Suppressor macrophage treated with lipopolysaccharide for 4 hours (primary cell): ENCODE measurements around the gene KIF26A.
"Not testable (repeated sequence)": the region's sequence is repeated elsewhere in the genome, so short reads cannot be mapped to it uniquely, and the experiment has no call there.

Experiments used
- DNase-seq: peaks from one replicate; pipeline ENCODE4 v3.0.0-alpha.2; 2020

Gene KIF26A

DNA sequence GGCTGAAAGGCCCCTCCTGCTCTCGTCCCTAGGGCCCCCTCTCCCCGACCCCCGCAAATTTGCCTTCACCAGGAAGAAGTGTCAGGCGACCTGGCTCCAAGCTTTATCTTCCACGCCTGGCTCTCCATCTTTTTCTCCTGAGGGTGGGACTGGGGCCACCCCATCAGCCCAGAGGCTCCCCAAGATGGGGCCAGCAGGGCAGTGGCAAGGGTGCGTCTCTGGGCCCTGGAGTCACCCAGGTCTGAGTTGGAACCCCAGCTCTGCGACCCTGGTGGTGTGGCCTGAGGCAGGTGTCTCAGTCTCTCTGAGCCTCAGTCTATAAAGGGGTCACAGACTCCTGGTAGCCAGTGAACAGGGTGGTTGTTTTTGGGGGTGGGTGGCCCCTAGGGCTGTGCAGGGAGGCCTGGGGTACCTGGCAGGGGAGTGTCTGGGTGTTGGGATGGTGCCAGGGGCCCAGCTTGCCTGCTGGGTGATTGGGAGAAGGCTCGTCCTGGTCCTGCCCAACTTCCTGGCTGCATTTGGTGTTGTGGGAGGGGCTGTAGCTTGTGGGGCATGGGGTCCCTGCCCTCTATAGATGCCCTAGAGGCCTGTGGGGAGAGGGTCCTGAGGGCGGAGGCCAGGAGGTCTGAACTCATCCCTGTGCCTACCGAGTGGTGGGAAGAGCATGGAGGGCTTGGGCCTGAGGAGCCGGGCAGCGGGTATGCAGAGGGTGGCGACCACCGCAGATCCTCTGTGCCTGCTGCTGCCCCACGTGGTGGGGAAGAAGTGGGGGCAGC is 7.6 kb downstream of the KIF26A start:
- DNase-seq: no peak

DNA sequence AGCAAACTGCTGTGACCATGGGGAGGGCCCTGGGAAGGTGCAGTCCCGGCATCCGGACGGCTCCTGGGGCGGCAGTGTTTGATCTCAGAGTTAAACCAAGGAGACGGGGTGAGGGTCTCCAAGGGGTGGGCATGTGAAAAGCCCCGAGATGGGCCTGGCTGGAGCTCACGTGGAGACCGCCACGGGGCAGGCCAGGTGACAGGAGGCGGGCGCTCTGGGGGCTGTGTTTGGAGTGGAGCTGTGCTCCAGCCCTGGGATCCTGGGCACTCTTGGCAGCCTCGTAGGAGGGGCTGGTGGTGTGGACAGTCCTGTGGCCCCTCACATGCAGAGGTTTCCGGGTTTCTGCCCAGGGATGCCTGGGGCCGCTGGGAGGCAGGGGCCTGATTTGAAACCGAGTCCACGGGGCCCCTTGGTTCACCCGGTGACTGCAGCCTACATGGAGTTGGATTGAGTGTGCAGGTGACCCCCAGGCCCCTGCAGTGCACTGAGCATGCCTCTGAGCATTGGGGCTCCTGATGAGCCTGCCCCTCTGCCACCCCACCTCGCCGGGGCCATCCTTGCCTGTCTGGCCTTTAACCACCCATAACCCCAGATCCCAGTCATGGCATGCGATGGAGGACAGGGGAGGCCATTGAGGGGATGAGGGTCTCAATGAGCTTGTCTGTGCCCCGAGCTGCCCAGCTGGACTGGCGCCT is 8.4 kb downstream of the KIF26A start:
- DNase-seq: no peak

DNA sequence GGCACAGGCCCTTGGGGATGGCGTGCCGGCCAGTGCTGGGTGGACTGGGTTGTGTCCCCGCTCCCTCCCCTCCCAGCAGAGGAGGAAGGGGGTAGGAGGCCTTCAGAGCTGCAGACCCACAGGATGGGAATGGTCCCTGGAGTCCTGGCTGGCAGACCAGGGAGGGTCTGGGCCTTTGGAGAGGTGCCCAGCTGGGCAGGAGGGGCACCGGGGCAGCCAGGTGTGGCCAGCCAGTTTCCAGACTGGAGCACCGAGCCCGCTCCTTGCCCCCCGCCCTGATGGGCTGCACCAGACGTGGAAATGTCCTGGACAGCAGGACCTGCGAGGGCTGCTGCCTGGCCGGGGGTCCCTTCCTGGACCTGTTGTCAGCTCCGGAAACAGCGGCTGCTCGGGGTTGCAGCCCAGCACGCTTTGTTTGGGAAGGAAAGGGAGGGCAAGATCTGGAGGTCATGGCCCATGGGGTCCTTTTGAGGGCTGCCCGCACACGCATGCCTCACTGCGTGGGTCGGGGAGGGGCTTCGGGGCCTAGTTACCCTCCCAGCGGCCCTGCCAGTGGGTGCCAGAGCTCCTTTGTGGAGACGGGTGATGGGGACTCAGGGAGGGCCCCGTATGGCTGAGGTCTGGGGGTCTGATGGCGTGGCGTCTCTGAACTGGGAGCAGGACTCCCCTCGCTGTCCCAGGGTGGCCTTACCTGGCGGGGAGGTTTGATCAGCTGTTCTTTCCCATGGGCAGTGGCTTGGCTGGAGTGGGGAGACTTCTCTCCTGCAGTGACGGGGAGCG is 9.1 kb downstream of the KIF26A start:
- DNase-seq: no peak

DNA sequence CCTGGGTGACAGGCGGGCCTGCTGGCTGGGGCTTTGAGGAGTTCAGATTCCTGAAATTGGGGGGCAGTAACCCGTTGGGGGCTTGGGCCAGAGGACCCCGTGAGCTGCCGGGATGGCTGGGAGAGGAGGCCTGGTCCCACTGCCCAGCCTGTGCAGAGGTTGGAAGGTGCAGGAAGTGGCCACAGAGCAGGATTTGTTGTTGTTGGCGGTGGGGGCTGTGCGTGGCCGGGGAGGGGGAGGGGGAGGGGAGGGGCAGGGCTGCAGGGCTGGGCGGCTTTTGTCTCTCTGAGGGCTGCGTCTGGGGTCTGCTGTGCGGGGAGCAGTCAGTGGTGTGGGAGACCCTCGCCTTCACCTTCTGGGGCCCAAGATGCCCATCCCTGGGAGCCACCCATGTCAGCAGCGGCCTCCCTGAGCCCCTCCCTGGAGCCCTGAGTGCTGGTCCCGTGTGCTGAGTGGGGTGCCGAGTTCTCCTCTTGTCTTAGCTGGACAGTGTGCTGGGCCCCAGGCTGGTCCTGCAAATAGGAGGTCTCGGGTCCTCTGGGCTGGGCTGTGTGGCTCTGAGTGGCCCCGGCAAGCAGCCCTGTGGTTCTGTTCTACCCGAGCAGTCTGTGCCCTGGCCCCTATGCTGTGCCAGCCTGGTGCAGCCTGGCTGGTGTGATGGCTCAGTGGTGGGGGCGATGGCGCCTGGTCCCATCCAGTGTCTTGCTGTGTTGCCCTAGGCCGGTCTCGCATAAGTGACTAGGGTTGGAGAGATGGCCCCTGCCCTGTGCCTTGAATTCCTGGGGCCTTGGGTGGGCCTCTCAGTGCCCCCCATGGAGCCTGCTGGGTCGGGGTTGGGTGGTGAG is 10.3 kb downstream of the KIF26A start:
- no peak for DNase-seq

DNA sequence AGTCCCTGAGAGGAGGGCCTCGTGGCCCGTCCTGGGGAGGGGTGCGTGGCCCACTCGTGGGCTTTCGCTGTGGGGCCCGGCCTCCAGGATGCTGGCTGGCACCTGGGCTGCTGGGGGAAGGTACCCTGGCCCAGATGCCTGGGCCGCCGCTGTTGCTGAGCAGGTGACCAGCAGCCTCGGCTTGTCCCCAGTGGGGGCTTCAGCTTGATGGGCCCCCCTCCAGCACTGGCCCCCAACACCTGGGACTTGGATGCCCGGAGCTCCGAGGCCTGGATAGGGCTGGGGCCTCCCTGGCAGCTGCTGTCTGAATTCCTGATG is 10.8 kb downstream of the KIF26A start:
- no peak for DNase-seq

DNA sequence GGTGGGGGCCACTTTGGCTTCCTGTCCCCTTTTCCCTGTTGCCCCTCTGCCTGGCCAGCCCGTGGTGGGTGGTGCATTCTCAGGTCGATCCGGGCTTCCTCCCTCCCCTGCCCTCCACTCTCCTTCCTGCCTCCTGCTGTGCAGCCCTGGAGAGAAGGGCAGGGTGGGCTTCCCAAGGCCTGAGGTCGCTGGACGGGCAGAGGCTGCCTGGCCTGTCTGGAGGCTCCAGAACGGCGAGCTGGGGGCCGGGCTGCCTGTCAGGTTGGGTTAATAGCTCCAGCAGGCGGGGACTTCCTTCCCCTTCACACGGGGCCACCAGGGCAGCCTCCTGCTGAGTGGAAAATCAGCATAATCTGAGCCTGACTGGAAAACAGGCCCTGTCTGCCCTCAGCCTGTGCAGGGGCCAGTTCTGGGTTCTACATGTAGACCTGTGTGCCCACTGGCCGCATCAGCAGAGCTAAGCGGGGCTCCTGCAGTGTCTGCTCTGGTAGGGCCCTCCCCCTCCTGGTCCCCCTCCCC is 11.3 kb downstream of the KIF26A start:
- DNase-seq: no peak

DNA sequence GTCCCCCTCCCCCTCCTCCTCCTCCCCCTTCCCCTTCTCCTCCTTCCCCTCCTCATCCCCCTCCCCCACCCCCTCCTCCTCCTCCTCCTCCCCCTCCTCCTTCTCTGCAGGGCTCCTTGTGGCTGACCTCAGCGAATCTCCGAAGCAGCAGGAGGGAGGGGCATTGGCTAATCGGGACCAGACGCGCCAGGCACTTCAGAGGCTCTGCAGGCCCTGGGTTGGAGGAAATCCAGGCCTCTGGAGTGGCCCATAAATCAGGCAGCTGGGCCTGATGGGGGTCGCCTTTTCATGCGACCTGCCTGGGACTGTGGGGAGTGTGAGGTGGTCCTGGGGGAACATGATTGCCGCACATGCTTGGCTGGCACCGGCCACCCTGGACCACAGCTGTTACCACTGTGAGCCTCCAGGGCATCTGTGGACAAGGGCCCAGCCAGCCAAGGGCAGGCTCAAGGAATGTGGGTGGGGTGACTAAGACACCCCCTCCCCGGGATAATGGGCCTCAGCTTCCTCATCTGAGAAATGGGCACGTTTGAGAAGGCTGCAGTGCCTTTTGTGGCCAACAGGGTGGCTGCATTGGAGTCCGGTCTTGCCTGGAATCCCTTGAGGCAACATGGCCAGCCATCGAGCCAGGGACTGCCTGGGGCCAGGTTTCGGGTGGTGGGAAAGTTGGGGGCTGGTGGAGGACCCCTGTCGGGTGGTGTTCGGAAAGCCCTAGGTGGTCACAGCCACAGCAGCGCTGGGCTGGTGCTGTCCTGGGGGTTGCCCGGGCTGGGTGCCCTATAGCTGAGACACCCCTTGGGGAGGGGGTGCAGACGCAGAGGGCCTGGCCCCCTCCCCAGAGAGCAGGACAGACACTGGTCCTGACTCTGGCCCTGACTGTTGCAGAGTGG is 12.0 kb downstream of the KIF26A start:
- DNase-seq: no peak

DNA sequence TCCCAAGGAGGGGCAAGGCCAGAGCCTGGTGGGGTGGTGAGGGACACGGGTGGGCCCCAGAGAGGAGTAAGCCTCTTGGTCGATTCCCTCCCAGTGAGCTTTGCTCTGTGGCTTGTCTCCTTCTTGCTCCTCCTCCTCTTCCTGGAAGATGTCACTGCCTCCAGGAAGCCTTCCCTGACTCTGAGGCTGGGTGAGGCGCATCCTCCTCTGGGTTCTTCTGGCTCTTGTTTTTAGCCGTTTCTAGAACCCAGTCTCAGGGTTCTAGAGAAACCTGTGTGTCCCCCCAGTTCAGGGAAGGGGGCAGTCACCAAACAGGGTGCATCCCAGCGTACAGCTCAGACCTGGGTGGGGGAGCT is 12.6 kb downstream of the KIF26A start:
- DNase-seq: no peak

DNA sequence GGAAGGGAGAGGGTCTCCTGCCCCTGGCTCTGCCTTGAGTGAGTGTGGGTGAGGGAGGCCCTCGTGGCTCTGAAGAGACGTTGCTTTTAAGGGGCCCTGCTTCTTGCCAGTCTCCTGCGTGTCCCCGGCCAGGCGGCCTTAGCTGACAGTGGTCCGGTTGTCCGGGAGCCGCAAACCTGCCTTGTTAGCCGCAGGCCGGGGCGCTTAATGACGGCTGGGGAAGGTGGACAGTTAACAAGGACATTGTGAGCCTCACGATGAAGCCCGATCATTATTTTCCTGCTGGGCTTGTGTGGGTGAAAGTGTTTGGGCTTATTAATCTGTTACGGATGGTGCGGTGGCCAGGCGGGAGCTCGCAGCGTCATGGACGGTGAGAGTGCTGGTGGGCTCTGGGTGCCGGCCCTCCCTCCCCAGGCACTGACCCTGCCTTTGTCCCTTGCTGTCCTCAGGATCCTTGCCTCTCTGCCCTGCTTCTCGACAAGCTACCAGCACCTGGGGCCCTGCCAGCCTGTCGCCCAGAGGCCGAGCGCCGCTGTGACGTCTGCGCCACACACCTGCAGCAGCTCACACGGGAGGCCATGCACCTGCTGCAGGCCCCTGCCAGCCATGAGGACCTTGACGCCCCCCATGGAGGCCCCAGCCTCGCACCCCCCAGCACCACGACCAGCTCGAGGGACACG is 13.3 kb downstream of the KIF26A start:
- no peak for DNase-seq

DNA sequence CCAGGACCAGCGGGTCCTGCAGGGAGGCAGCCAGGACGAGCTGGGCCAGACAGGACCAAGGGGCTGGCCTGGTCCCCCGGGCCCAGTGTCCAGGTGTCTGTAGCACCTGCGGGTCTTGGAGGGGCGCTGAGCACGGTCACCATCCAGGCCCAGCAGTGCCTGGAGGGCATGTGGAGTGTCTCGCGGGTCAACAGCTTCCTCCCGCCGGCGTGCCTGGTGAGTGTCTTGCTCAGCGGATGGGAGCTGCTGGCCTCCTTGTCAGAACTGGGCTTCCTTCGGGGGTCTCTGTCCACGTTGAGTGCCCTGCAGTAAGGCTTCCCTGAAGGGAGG is 13.8 kb downstream of the KIF26A start:
- no peak for DNase-seq

DNA sequence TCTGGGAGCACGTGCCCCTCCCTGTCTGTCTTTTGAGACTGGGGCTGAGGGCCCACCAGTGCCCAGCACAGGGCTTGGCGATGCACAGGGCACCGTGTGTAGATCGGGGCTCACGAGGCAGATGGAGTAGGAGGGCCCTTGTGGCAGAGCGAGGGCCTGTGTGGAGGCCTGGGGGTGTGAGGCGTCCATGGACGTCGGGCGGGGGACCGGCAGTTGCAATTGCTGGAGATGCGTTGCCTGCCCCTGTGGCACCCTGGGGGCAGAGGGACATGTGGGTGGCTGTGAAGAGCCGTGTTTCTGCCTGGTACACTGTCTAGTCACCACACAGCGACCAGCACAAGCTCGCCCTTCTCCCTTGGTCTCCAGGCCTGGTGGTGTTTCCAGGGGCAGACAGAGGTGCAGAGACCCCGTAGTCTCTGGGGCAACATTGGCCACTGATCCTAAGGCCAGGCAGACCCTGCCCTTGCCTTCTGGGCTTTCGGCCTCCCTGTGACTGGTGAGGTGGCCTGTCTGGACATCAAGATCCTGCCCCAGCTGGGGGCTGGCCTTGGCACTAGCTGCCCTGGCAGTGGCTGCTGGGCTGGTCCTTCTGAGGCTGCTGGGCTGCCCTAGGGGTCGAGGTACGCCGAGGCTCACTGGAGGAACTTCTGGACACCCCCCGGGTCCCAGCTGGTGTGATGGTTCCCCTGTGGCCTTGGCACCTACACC is 14.5 kb downstream of the KIF26A start:
- no peak for DNase-seq

DNA sequence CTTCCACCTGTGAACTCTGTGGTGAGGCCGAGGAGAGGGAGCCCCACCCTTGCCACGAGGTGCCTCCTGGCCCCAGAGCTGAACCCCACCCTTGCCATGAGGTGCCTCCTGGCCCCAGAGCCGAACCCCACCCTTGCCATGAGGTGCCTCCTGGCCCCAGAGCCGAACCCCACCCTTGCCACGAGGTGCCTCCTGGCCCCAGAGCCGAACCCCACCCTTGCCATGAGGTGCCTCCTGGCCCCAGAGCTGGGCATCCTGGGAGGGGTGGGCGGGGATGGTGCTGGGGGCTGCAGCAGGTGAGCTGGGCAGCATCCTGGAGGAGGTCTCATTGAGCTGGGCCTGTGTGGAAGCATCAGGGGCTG is 15.0 kb downstream of the KIF26A start:
- DNase-seq: not testable (repeated sequence)

DNA sequence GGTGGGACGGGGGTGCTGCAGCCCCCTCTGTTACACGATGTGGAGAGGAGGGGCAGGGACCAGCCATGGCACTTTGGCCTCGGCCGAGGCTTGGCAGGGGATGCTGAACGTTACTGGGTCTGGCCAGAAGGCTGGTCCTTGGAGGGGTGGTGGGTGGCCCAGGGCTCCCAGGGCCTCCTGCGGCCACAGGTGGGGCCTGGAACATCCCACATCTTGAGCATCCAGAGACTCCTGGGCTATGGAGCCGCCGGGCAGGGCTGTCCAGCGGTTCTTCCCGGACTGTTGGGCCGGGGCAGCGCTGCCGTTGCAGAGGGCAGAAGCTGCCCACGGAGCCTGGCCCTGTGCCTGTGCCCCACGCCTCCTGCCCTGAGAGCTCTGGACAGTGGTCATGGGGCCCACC is 15.9 kb downstream of the KIF26A start:
- DNase-seq: no peak

DNA sequence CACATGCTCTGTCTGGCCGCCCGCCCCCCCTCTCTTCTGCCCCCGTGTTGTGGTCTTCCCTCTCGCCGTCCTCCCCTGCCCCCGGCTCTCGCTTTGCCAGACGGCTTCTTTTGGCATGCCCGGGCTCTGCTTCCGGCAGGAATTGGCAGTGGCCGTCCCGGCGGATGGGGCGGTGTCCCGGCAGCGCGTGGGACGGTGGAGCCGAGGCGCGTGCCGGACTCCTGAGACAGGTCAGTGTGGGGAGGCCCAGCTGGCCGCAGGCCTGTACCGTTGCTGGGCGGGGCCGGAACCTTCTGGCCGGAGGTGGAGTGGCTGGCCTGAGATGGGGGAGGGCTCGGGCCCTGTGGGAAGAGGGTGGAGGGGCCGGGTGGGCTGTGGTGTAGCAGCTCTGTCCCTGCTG is 17.1 kb downstream of the KIF26A start:
- DNase-seq: no peak

DNA sequence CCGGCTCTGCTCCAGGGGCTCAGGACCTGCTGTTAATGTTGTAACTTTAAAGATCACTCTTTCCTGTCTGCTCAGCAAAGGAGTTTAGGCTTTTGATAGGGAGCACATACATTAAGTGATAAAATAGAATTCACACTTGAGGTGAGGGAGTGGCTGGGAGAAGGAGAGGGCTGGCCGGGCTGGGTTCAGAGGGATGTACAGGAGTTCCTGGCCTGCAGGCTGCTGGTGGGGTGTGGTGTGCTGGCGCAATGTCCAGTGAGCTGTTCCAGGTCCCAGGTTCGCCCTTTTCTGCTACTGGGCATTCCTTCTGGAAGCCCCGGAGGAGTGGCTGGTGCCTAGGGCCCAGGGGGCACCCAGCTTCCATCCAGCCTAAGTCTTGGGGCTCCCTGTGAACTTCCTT is 17.8 kb downstream of the KIF26A start:
- DNase-seq: no peak

DNA sequence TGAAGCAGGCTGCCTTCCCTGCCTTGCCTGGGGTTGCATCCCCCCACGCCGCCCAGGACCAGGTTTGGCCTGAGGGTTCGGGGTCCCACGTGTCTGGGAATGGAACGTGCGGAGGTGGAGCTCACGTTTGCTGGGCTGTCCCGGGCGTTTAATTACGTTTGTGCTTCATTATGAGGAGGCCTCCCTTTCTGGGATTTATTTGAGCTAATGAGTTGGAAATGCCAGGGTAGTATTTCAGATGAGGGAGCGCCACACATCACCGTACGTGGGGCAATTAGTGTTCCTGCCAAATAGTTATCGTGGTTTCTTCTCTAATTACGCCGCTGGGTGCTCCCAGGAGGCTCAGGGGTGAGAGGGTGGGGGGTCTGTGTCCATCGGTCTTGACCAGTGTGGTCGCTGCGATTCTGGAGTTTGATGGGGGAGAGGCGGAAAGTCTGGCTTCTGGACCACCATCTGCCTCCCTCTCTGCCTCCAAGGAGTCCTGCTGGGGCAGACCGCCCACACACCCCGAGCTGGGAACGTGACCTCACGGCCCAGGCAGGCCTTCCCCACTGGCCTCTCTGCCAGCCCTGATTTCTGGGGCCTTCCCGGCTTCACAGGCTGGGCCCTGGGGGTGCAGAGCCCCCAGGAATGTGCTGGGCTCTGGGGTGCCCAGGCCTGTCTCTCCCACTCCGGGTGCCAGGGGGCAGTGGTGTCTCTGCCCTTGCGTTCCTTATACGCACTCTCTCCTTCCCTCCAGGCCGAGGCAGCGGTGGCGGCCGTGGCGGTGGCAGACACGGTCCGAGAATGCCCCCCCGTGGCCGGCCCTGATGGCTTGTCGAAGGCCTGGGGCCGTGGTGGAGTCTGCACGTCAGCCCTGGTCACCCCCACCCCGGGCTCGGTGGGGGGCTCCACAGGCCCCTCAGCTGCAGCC is 18.9 kb downstream of the KIF26A start:
- no peak for DNase-seq

DNA sequence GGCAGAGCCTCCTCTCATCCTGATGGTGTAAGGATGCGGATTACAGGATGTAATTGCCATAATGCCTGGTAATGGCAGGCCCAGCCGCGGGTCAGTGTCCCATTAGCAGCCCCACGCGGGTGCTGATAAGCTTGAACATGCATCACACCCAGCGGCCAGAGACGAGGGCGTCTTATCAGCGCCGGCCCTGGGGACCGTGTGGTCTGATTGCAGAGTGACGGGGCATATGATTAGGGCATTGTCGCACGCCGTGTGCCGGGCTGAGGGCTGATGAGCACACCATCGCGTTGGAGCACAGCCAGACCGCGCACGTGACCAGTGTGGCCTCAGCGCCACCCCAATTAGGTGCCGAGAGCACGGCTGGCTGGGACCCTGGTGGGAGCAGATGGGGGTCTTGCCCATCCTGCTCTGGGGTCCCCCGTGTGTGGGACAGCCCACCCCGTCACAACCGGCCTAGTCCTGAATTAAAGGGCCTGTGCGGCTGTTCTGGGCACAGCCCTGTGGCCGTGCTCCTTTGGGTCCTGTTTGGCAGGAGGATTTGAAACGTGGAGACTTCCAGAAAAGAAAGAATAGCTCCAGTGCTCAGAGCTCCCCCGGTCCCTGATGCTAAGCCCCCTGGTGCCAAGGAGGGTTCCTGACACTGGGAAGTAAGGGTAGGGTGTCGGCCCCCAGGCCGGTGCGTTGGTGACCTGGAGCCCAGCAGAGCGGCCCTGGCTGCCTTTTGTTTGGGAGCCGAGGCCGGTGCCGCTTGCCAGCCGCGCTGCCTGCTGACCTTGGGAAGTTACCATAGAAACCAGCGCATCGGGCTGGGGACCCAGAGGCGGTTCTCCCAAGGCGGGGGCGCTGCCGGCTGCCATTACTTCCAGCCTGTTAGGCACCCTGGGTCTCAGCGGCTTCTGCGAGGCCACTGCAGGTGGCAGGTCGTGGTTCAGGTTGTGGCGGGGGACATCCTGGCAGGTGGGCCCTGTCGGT is 20.7 kb downstream of the KIF26A start:
- no peak for DNase-seq

DNA sequence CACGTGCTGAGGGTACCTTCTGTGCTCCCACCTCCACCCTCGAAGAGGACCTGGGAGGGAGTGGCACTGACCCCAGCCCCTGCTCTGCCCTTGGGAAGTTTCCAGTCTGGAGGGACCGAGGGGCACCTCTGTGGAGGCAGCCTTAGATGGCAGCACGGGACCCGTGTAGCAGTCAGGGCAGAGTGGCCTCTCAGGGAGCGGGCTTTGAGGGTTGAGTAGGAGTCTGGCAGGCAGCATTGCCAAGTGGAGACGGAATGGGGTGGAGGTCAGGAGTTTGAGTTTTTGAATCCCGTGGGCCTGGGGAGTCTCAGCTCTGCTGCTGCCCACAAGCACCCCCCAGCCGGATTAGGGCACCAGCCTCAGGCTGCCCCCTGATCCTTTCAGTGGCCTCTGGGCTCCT is 21.6 kb downstream of the KIF26A start:
- DNase-seq: no peak
